K562 (cell line): Measurements from ENCODE around the gene MPPED1. TPM values are rescaled to one million over a fixed set of nuclear protein-coding genes. Genes with fewer than 3 reads are reported as not detected.

Experiments
- CEBPB ChIP-seq: fragments of 450-650 bp; IDR thresholded peaks from 2 replicates; pipeline ENCODE4 v1.6.1; 2016; ENCODE audit warnings: missing genetic modification characterization, missing compliant biosample characterization
- COPS2 ChIP-seq: fragments of 450-650 bp; conservative IDR thresholded peaks from 2 replicates; pipeline ENCODE4 v1.6.1; 2016; ENCODE audit warnings: mild to moderate bottlenecking, moderate library complexity
- MBD2 ChIP-seq: sonication (generic); IDR thresholded peaks from 2 replicates; pipeline ENCODE4 v1.6.1; 2016; ENCODE audit warnings: low read depth, borderline replicate concordance
- NCOA2 ChIP-seq, 2 experiments: fragments of 450-650 bp; IDR thresholded peaks; 2 replicates each; pipeline ENCODE4 v1.6.1; 2018; ENCODE audit warnings: mild to moderate bottlenecking in 2 of 2, moderate library complexity in 1 of 2; ENCODE audit not compliant: partially characterized antibody in 2 of 2
- polyA plus RNA-seq, 8 experiments: library from polyadenylated mRNA; depleted of rRNA in 4 of 8; stranded (reverse) in 5 of 8; unstranded in 3 of 8; fragments of >200 nt; fragmentation: Nextera tagmentation in 2 of 8; fragmentation: Illumina TruSeq in 1 of 8; extraction: Ambion mirVana in 2 of 8; extraction: Trizol in 1 of 8; gene quantifications; 2 replicates each; pipeline versions ENCODE4 v1.2.1 to v1.2.3, GENCODE V29; 2011 to 2014; ENCODE audit warnings: inconsistent platforms in 1 of 8, missing spikeins in 1 of 8
- total RNA-seq, 7 experiments: library from RNA; depleted of rRNA in 6 of 7; stranded (reverse); fragments of >200 nt in 6 of 7; fragmentation: Illumina TruSeq in 2 of 7; extraction: Trizol in 2 of 7; gene quantifications; 2 replicates each; pipeline versions ENCODE4 v1.2.1 to v1.2.3, GENCODE V29; 2011 to 2021; ENCODE audit warnings: low replicate concordance in 1 of 7
- TF ChIP-seq, protein P1 (sequence below), 2 experiments: fragments of 450-650 bp; IDR thresholded peaks; 2 replicates each; pipeline ENCODE4 v1.6.1; 2016; ENCODE audit warnings: mild to moderate bottlenecking in 2 of 2, borderline replicate concordance in 1 of 2, low read depth in 1 of 2, moderate library complexity in 1 of 2
- TF ChIP-seq, protein P2 (sequence below): fragments of 450-650 bp; IDR thresholded peaks from 2 replicates; pipeline ENCODE4 v1.6.1; 2017; ENCODE audit warnings: antibody characterized with exemption, mild to moderate bottlenecking
- TF ChIP-seq, protein P3 (sequence below): sonication (generic); formaldehyde crosslinking; IDR thresholded peaks from 2 replicates; pipeline ENCODE4 v1.8.0; 2023; ENCODE audit warnings: mild to moderate bottlenecking, missing genetic modification reagents

MPPED1 gene
- total and polyA plus RNA-seq, 9 of the 15 experiments (the other 6 are each of a cell fraction or from before 2014, with no cell fraction given): not detected

DNA sequence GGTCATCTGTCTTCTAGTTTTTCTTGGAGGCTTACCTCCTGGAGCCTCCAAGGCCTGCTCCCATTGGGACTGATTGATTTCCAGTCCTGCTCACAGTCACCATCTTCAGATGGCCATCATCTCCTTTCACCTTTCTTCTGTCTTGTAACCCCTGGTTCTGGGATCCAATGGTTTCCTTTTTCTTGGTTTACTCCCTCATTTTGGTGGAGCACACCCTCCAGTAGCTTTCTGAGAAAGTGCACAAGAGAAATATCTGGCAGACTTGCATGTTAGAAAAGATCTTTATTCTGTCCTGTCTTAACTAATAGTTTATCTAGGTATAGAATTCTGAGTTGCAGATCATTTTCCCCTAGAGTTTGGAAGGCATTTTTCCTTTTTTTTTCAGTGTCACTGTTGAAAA is 50.9 kb downstream of the MPPED1 start (continued):
- TF ChIP-seq, protein P1, sequence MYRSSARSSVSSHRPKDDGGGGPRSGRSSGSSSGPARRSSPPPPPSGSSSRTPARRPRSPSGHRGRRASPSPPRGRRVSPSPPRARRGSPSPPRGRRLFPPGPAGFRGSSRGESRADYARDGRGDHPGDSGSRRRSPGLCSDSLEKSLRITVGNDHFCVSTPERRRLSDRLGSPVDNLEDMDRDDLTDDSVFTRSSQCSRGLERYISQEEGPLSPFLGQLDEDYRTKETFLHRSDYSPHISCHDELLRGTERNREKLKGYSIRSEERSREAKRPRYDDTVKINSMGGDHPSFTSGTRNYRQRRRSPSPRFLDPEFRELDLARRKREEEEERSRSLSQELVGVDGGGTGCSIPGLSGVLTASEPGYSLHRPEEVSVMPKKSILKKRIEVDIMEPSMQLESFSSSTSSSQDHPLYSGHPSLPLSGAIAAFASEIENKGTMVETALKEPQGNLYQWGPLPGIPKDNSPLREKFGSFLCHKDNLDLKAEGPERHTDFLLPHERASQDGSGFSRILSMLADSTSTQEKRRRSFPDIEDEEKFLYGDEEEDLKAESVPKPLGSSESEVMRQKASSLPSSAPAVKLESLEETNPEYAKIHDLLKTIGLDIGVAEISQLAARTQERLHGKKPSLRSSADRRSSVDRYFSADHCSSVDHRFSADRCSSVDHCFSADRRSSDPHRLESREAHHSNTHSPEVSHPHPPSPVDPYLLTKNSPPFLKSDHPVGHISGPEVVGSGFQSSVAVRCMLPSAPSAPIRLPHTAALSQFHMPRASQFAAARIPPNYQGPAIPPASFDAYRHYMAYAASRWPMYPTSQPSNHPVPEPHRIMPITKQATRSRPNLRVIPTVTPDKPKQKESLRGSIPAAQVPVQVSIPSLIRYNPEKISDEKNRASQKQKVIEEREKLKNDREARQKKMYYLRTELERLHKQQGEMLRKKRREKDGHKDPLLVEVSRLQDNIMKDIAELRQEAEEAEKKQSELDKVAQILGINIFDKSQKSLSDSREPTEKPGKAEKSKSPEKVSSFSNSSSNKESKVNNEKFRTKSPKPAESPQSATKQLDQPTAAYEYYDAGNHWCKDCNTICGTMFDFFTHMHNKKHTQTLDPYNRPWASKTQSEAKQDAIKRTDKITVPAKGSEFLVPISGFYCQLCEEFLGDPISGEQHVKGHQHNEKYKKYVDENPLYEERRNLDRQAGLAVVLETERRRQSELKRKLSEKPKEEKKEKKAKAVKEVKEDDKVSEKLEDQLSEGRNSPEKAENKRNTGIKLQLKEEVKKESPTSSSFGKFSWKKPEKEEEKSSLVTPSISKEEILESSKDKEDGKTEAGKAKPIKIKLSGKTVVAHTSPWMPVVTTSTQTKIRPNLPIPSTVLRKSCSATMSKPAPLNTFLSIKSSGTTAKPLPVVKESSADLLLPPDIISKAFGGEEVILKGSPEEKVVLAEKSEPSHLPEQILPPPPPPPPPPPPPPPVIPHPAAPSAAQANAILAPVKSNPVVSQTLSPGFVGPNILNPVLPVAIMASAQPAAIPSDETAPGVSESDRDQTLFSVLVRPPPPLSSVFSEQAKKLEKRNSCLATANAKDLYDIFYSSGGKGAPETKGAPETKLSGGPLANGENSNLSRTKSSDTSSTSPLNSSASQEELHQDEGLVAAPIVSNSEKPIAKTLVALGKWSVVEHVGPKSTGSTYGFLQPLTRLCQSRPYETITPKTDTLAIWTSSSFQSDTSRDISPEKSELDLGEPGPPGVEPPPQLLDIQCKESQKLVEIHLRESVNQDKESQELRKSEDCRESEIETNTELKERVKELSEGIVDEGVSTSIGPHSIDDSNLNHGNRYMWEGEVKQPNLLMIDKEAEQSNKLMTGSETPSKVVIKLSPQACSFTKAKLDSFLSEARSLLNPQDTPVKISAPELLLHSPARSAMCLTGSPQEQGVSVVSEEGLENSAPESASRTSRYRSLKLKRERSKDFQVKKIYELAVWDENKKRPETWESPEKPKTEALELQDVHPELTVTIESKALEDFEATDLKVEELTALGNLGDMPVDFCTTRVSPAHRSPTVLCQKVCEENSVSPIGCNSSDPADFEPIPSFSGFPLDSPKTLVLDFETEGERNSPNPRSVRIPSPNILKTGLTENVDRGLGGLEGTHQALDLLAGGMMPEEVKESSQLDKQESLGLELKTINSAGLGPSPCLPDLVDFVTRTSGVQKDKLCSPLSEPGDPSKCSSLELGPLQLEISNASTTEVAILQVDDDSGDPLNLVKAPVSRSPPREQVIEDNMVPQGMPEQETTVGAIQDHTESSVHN (IDR thresholded peaks at IDR 0.05; ENCODE audit: borderline replicate concordance in 1 of 2, low read depth in 1 of 2): no peak
- TF ChIP-seq CEBPB (tag): no peak
- TF ChIP-seq COPS2: no peak
- TF ChIP-seq, protein P2, sequence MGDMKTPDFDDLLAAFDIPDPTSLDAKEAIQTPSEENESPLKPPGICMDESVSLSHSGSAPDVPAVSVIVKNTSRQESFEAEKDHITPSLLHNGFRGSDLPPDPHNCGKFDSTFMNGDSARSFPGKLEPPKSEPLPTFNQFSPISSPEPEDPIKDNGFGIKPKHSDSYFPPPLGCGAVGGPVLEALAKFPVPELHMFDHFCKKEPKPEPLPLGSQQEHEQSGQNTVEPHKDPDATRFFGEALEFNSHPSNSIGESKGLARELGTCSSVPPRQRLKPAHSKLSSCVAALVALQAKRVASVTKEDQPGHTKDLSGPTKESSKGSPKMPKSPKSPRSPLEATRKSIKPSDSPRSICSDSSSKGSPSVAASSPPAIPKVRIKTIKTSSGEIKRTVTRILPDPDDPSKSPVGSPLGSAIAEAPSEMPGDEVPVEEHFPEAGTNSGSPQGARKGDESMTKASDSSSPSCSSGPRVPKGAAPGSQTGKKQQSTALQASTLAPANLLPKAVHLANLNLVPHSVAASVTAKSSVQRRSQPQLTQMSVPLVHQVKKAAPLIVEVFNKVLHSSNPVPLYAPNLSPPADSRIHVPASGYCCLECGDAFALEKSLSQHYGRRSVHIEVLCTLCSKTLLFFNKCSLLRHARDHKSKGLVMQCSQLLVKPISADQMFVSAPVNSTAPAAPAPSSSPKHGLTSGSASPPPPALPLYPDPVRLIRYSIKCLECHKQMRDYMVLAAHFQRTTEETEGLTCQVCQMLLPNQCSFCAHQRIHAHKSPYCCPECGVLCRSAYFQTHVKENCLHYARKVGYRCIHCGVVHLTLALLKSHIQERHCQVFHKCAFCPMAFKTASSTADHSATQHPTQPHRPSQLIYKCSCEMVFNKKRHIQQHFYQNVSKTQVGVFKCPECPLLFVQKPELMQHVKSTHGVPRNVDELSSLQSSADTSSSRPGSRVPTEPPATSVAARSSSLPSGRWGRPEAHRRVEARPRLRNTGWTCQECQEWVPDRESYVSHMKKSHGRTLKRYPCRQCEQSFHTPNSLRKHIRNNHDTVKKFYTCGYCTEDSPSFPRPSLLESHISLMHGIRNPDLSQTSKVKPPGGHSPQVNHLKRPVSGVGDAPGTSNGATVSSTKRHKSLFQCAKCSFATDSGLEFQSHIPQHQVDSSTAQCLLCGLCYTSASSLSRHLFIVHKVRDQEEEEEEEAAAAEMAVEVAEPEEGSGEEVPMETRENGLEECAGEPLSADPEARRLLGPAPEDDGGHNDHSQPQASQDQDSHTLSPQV: no peak
- no peak for TF ChIP-seq MBD2
- TF ChIP-seq, protein P3, sequence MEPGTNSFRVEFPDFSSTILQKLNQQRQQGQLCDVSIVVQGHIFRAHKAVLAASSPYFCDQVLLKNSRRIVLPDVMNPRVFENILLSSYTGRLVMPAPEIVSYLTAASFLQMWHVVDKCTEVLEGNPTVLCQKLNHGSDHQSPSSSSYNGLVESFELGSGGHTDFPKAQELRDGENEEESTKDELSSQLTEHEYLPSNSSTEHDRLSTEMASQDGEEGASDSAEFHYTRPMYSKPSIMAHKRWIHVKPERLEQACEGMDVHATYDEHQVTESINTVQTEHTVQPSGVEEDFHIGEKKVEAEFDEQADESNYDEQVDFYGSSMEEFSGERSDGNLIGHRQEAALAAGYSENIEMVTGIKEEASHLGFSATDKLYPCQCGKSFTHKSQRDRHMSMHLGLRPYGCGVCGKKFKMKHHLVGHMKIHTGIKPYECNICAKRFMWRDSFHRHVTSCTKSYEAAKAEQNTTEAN (CRISPR knock-in tag): no peak
- no peak for TF ChIP-seq NCOA2 (IDR thresholded peaks at IDR 0.05; ENCODE audit: partially characterized antibody in 2 of 2)
